SK-N-SH treated with all-trans-retinoic acid at 6 μM for 48 hours (cell line): ENCODE results near the gene CHCHD5.

Experiments used
- ARNTL ChIP-seq: fragments of 450-650 bp; formaldehyde crosslinking; IDR thresholded peaks from 2 replicates; pipeline ENCODE4 v1.5.0; 2020; ENCODE audit warnings: low read depth, mild to moderate bottlenecking, moderate library complexity, borderline replicate concordance
- CREB5 ChIP-seq: fragments of 250-450 bp; sonication (Bioruptor Pico); IDR thresholded peaks from 2 replicates; pipeline ENCODE4 v1.5.1; 2020; ENCODE audit warnings: low read depth, mild to moderate bottlenecking, moderate library complexity
- ISL1 ChIP-seq: fragments of 250-450 bp; sonication (Bioruptor Pico); IDR thresholded peaks from 2 replicates; pipeline ENCODE4 v2.1.2; 2022; ENCODE audit warnings: mild to moderate bottlenecking, moderate library complexity
- PPARA ChIP-seq: fragments of 250-450 bp; sonication (Bioruptor Pico); IDR thresholded peaks from 2 replicates; pipeline ENCODE4 v1.5.0; 2020; ENCODE audit warnings: mild to moderate bottlenecking, borderline replicate concordance
- RARB ChIP-seq: fragments of 250-450 bp; sonication (Bioruptor Pico); IDR thresholded peaks from 2 replicates; pipeline ENCODE4 v1.8.0; 2021; ENCODE audit warnings: mild to moderate bottlenecking, moderate library complexity
- TCF4 ChIP-seq: fragments of 250-450 bp; sonication (Bioruptor Pico); IDR thresholded peaks from 2 replicates; pipeline ENCODE4 v1.8.0; 2021; ENCODE audit warnings: mild to moderate bottlenecking, moderate library complexity, borderline replicate concordance
- ZFP30 ChIP-seq: fragments of 450-650 bp; formaldehyde crosslinking; IDR thresholded peaks from 2 replicates; pipeline ENCODE4 v1.5.0; 2022; ENCODE audit warnings: mild to moderate bottlenecking, moderate library complexity
- TF ChIP-seq, protein P1 (sequence below): fragments of 250-450 bp; sonication (Bioruptor Pico); IDR thresholded peaks from 2 replicates; pipeline ENCODE4 v1.5.0; 2020; ENCODE audit warnings: mild to moderate bottlenecking, moderate library complexity

GRCh38 chr2:112633708-112634107 lies 49.3 kb downstream of the CHCHD5 start:
- TF ChIP-seq ISL1 (CRISPR knock-in tag) (no peak), CREB5 (CRISPR knock-in tag) (no peak), PPARA (CRISPR knock-in tag) (no peak), ZFP30 (CRISPR knock-in tag) (no peak), RARB (CRISPR knock-in tag) (no peak), ARNTL (CRISPR knock-in tag) (no peak), TCF4 (no peak)
- TF ChIP-seq, protein P1, sequence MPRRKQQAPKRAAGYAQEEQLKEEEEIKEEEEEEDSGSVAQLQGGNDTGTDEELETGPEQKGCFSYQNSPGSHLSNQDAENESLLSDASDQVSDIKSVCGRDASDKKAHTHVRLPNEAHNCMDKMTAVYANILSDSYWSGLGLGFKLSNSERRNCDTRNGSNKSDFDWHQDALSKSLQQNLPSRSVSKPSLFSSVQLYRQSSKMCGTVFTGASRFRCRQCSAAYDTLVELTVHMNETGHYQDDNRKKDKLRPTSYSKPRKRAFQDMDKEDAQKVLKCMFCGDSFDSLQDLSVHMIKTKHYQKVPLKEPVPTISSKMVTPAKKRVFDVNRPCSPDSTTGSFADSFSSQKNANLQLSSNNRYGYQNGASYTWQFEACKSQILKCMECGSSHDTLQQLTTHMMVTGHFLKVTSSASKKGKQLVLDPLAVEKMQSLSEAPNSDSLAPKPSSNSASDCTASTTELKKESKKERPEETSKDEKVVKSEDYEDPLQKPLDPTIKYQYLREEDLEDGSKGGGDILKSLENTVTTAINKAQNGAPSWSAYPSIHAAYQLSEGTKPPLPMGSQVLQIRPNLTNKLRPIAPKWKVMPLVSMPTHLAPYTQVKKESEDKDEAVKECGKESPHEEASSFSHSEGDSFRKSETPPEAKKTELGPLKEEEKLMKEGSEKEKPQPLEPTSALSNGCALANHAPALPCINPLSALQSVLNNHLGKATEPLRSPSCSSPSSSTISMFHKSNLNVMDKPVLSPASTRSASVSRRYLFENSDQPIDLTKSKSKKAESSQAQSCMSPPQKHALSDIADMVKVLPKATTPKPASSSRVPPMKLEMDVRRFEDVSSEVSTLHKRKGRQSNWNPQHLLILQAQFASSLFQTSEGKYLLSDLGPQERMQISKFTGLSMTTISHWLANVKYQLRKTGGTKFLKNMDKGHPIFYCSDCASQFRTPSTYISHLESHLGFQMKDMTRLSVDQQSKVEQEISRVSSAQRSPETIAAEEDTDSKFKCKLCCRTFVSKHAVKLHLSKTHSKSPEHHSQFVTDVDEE (CRISPR knock-in tag): no peak
